Measurements from ENCODE around the gene PLAC9.

GRCh38 chr10:80132299-80133139, at the start of gene PLAC9:
- TF ChIP-seq POLR2AphosphoS5 (IDR thresholded peaks at IDR 0.05; ENCODE audit: low read depth, low read length) (no peak), CTCF (IDR thresholded peaks at IDR 0.05) (no peak), SIN3A (IDR thresholded peaks at IDR 0.05; ENCODE audit: borderline replicate concordance, insufficient read depth, low read depth, low read length) (no peak), REST (IDR thresholded peaks at IDR 0.05; ENCODE audit: insufficient read depth in 1 of 2, low read depth in 2 of 2, low read length in 1 of 2) (no peak), TCF7L2 (IDR thresholded peaks at IDR 0.05; ENCODE audit: low read depth, low read length) (no peak)
